Adipocyte (in vitro differentiated cells): ENCODE data around the gene ATG7.
"Not testable (repeated sequence)": the region's sequence is repeated elsewhere in the genome, so short reads cannot be mapped to it uniquely, and the experiment has no call there.

ENCODE experiments used
- DNase-seq: peaks from one replicate; pipeline ENCODE4 v3.0.0-alpha.2; 2015; ENCODE audit warnings: low read depth
- H3K27me3 ChIP-seq: replicated peaks from 2 replicates; pipeline ENCODE4 v1.7.0; 2013; ENCODE audit warnings: mild to moderate bottlenecking, low read length, moderate library complexity; ENCODE audit not compliant: control insufficient read depth, insufficient read depth
- H3K36me3 ChIP-seq: 2 replicates; pipeline ENCODE4 v1.7.0; 2013; ENCODE audit warnings: low read length, mild to moderate bottlenecking, moderate library complexity; ENCODE audit not compliant: control insufficient read depth, insufficient read depth, severe bottlenecking
- H3K4me1 ChIP-seq: 2 replicates; pipeline ENCODE4 v1.7.0; 2013; ENCODE audit warnings: mild to moderate bottlenecking, low read length, moderate library complexity; ENCODE audit not compliant: control insufficient read depth, insufficient read depth
- H3K4me3 ChIP-seq: 2 replicates; pipeline ENCODE4 v1.7.0; 2013; ENCODE audit warnings: mild to moderate bottlenecking, low read length, moderate library complexity
- H3K9ac ChIP-seq: 2 replicates; pipeline ENCODE4 v1.7.0; 2013; ENCODE audit warnings: mild to moderate bottlenecking, low read length, moderate library complexity
- H3K9me3 ChIP-seq: 2 replicates; pipeline ENCODE4 v1.7.0; 2013; ENCODE audit warnings: mild to moderate bottlenecking, low read length, moderate library complexity; ENCODE audit not compliant: control insufficient read depth

Gene ATG7

DNA sequence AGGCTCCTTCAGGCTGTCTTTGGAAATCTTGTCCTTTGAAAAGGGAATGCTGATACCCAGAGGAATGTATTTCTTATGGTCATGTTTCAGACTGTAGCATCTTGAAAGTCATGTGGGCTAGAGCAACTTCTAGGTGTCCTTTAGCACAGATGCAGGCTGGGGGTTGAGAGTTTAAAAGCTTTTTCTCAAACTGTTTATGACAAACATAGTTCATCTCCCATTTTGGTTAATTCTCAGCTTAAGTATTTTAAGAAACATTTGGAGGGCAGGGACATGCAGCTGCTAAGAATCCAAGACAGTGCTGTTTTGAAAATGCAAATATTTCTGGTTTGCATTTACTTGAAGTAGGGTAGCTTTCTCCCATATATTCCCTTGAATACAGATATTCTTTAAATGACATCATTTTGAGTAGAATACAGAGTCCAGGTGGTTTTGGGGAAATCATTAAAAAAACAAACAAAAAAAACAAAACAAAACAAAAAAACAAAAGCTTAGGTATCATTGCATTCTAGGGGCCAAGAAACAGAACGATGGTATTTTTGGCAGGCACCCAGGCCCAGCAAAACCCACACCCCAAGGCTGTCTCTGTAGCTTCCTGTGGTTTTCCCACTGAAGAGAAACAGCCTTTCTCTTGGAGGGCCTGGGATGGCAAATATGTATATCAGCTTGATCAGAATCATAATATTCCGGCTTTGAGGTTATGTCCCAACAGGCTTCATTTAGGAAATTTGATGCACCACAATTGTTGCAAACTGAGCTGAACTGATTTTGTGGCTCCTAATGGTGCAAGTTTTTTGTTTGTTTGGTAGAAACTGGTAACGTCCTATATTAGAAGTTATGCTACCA lies 120.0 kb downstream of the ATG7 start:
- H3K4me1 ChIP-seq, result peaks cover 28% of the 10 kb centered on the region
- peak; percentile 85 for DNase-seq

DNA sequence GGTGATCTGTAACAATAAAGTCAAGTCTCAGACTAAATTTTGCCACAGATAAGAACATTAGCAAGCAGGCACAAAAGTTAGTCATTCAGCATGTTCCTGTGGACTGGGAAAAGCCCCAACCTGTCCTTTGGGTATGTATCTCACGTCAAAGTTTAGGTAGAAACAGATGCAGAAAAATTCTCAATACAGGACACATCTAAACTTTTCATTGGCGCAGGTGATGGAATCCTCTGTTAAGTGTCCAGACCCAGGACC lies 120.6 kb downstream of the ATG7 start:
- Histone ChIP-seq H3K9me3 (peaks cover 6% of the 10 kb centered on the region), H3K4me1 (peaks cover 27% of the 10 kb centered on the region), H3K36me3 (no peaks in the 10 kb centered on the region), H3K9ac (no peak overlapping the region), H3K4me3 (no peak overlapping the region), H3K27me3 (no peaks in the 10 kb centered on the region)
- no peak for DNase-seq

More for the DNA sequence above, 120.0 kb downstream of the ATG7 start:
- Histone ChIP-seq H3K4me3 (no peak overlapping the region), H3K27me3 (no peaks in the 10 kb centered on the region), H3K36me3 (no peaks in the 10 kb centered on the region), H3K9ac (no peak overlapping the region), H3K9me3 (peaks cover 6% of the 10 kb centered on the region)

DNA sequence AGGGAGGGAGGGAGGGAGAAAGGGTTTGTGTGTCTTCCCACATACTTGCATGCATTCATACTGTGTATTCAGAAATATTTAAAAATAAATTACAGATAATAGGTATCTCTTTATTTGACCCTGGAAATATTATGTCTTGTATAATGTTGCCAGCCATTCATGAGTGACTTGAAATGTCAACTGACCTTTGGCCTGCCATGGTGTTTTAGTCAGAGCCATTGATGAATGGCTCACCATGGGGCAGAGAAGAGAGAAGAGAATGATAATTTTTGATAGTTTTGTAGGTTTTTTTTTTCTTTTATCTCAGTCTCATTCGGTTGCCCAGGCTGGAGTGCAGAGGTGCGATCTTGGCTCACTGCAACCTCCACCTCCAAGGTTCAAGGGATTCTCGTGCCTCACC lies 121.2 kb downstream of the ATG7 start:
- Histone ChIP-seq H3K27me3 (no peaks in the 10 kb centered on the region), H3K36me3 (no peaks in the 10 kb centered on the region), H3K9me3 (peaks cover 6% of the 10 kb centered on the region), H3K4me1 (peaks cover 27% of the 10 kb centered on the region), H3K4me3 (no peak overlapping the region), H3K9ac (no peak overlapping the region)
- no peak for DNase-seq

DNA sequence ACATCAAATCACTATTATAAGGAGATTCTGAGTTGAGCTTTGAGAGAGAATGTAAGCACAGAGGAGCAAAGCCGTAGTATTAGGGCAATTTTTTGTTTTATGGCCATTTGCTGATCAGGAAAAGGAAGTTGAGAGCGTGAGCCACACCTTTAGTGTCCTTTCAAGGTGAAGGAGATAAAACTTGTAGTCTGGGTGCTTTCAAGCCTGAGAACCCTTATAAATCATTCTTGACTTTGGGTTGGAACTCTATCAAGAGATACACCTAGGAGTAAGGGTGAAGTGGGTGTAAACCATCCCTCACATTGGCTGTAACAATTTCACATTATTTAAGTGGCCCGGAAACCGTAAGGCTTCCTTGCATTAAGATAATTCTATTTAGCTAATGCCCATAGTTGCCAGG lies 122.2 kb downstream of the ATG7 start:
- H3K27me3 ChIP-seq, result no peaks in the 10 kb centered on the region
- H3K4me3 ChIP-seq, result no peak overlapping the region
- no peaks in the 10 kb centered on the region for H3K36me3 ChIP-seq
- H3K4me1 ChIP-seq, result peaks cover 27% of the 10 kb centered on the region
- DNase-seq, result no peak
- no peak overlapping the region for H3K9ac ChIP-seq
- H3K9me3 ChIP-seq, result peaks cover 5% of the 10 kb centered on the region

DNA sequence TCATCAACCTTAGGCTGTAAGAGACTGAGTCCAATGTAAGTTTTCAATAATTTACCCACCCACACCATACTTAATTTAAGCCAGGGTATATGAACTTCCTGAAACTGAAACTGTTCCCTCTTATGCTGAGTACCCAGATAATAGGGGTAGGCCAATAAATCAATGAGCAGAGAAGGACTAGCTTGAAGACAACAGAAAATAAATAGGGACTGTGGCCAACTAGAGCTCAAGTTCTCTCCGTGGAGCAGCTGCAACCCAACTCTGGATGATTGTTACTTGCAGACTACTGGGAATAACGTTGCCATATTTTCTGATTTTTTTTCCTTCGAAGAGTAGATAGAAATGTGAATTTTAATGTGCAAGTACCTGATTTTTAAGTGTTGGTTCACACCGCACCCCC lies 128.0 kb downstream of the ATG7 start:
- H3K9ac ChIP-seq, result no peak overlapping the region
- no peak for DNase-seq
- H3K4me3 ChIP-seq, result no peak overlapping the region
- no peaks in the 10 kb centered on the region for H3K4me1 ChIP-seq
- no peaks in the 10 kb centered on the region for H3K27me3 ChIP-seq
- H3K9me3 ChIP-seq, result no peaks in the 10 kb centered on the region
- no peaks in the 10 kb centered on the region for H3K36me3 ChIP-seq

DNA sequence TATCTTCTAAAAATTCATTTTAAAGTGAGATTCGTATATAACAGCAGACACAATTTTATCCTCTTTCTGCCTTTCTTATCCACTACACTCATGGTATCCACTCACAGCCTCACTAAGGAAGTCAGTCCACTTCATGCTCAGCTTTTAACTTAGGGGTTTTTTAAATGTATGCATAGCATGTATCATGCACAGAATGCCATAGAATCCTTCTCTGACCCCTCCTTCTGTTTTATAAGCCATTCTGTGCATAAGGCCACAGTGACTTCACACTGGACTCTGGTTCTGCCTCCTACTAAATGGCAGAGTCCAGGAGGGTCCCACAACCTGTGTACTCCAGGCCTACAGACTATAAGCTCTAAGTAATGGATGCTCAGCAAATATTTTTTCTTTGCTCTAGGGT lies 129.2 kb downstream of the ATG7 start:
- Histone ChIP-seq H3K36me3 (no peaks in the 10 kb centered on the region), H3K27me3 (no peaks in the 10 kb centered on the region), H3K9me3 (no peaks in the 10 kb centered on the region), H3K9ac (no peak overlapping the region), H3K4me3 (no peak overlapping the region), H3K4me1 (no peaks in the 10 kb centered on the region)
- no peak for DNase-seq

DNA sequence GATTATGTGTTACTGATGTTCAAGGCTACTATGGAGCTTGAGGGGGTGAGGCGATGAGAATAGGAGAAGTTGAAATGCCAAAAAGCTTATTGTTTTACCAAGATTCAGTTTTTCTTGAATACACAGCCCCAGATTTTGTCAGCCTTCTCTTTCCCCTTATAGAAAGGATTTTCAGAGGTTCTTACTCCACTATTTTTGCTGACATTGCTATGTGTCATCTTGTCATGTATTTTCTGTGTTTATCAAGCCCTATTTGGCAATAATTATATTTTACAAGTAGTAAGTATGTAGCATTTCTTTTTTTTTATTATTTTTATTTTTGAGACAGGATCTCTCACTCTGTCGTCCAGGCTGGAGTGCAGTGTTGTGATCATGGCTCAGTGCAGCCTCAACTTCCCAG lies 133.1 kb downstream of the ATG7 start:
- no peak for DNase-seq
- H3K27me3 ChIP-seq, result no peaks in the 10 kb centered on the region
- H3K9me3 ChIP-seq, result peaks cover 17% of the 10 kb centered on the region
- H3K9ac ChIP-seq, result no peak overlapping the region
- peaks cover 3% of the 10 kb centered on the region for H3K36me3 ChIP-seq
- no peak overlapping the region for H3K4me3 ChIP-seq
- no peaks in the 10 kb centered on the region for H3K4me1 ChIP-seq

DNA sequence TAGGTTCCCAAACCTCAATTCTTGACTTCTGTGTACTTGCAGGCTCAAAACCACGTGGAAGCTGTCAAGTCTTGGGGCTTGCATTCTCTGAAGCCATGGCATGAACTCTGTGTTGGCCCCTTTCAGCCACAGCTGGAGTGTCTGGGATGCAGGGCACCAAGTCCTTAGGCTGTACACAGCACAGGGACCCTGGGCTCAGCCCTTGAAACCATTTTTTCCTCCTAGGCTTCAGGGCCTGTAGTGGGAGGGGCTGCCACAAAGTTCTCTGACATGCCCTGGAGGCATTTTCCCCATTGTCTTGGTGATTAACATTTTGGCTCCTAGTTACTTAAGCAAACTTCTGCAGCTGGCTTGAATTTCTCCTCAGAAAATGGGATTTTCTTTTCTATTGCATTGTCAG lies 135.4 kb downstream of the ATG7 start:
- Histone ChIP-seq H3K4me1 (no peaks in the 10 kb centered on the region), H3K9me3 (peaks cover 17% of the 10 kb centered on the region), H3K4me3 (no peak overlapping the region), H3K36me3 (peaks cover 3% of the 10 kb centered on the region), H3K27me3 (no peaks in the 10 kb centered on the region), H3K9ac (no peak overlapping the region)
- DNase-seq, result peak; percentile 32

DNA sequence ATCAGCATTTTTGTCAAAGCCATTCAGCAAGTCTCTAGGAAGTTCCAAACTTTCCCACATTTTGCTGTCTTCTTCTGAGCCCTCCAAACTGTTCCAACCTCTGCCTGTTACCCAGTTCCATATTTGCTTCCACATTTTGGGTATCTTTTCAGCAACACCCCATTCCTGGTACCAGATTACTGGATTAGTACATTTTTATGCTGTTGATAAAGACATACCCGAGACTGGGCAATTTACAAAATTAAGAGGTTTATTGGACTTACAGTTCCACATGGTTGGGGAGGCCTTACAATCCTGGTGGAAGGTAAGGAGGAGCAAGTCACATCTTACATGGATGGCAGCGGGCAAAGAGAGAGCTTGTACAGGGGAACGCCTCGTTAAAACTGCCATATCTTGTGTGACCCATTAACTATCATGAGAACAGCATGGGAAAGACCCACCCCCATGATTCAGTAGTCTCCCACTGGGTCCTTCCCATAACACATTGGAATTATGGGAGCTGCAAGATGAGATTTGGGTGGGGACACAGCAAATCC lies 136.2 kb downstream of the ATG7 start:
- not testable (repeated sequence) for H3K4me3 ChIP-seq, H3K9ac ChIP-seq, DNase-seq, H3K27me3 ChIP-seq, H3K4me1 ChIP-seq, H3K36me3 ChIP-seq
- H3K9me3 ChIP-seq, result peaks cover 17% of the 10 kb centered on the region

DNA sequence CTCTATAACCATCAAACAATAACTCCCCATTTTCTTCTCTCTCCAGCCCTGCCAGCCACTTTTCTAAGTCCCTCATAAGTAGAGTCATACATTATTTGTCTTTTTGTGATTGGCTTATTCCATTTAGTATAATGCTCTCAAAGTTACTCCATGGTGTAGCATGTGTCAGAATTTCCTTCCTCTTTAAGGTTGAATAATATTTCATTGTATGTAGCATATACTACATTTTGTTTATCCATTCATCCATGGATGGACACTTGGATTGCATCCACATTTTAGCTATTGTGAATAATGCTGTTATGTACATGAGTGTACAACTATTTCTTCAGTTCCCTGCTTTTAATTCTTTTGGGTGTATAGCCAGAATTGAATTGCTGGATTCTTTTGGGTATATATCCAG lies 138.4 kb downstream of the ATG7 start:
- no peak overlapping the region for H3K4me3 ChIP-seq
- H3K9me3 ChIP-seq, result peaks cover 22% of the 10 kb centered on the region
- no peak overlapping the region for H3K9ac ChIP-seq
- H3K36me3 ChIP-seq, result peaks cover 3% of the 10 kb centered on the region
- no peaks in the 10 kb centered on the region for H3K4me1 ChIP-seq
- H3K27me3 ChIP-seq, result no peaks in the 10 kb centered on the region
- no peak for DNase-seq

DNA sequence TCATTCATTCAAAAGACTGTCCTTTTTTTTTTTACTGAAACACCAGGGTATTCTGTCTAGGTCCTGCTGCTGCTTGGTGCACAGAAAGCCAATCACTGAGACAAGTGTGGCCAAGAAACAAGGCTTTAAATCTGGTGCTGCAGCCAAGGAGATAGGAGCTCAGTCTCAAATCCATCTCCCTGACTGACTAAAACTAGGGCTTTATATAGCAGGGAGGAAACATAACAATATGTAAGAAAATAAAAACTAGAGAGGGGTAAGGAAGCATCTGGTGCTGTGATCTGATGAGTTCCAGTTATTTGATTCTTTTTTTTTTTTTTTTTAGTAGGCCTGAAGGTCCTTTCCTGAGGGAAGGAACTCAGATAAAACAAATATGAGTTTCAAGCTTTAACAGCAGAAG lies 139.8 kb downstream of the ATG7 start:
- no peak for DNase-seq
- peaks cover 3% of the 10 kb centered on the region for H3K36me3 ChIP-seq
- H3K27me3 ChIP-seq, result no peaks in the 10 kb centered on the region
- H3K4me3 ChIP-seq, result no peak overlapping the region
- no peaks in the 10 kb centered on the region for H3K4me1 ChIP-seq
- H3K9me3 ChIP-seq, result peaks cover 22% of the 10 kb centered on the region
- H3K9ac ChIP-seq, result no peak overlapping the region

DNA sequence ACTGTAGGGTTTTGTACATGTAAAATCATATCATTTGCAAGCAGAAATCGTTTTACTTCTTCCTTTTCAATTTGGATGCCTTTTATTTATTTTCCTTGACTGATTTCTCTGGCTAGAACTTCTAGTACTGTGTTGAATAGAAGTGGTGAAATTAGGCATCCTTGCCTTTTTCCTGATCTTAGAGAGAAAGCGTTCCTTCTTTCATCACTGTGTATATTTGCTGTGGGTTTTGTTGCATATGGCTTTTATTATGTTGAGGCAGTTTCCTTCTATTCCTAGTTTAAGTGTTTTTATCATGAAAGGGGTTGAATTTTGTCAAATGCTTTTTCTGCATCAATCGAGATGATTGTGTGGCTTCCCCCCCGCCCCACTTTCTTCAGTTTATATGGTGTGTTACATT lies 140.9 kb downstream of the ATG7 start:
- peak; percentile 59 for DNase-seq
- Histone ChIP-seq H3K36me3 (peaks cover 3% of the 10 kb centered on the region), H3K9ac (no peak overlapping the region), H3K27me3 (no peaks in the 10 kb centered on the region), H3K9me3 (peaks cover 13% of the 10 kb centered on the region), H3K4me3 (no peak overlapping the region), H3K4me1 (no peaks in the 10 kb centered on the region)
